Stimulated activated CD4-positive, alpha-beta T cell treated with anti-CD3 and anti-CD28 coated beads, TNF-alpha, amount 100 ng/mL, for 48 hours (primary cell): ENCODE data around the gene AAGAB.
"Not testable (repeated sequence)": the region's sequence is repeated elsewhere in the genome, so short reads cannot be mapped to it uniquely, and the experiment has no call there.

Source experiments
- DNase-seq, 3 donors: peaks; one replicate each; pipeline ENCODE4 v3.0.0-alpha.2; 2020; ENCODE audit warnings: low read depth in 3 of 3

Gene AAGAB

GRCh38 chr15:67254238-67255175 lies at the start of gene AAGAB, which contains the start of gene IQCH:
Gene AAGAB (minus strand): TSS chr15:67254661. CDS start chr15:67254631, 30 bp downstream.
Gene IQCH (plus strand): TSS chr15:67254786. CDS start chr15:67254897, 111 bp downstream.
- DNase-seq: peak; percentile 96 to 98 (median 96)

GRCh38 chr15:67303490-67304363 lies 49.3 kb upstream of the AAGAB start:
- DNase-seq: no peak

DNA sequence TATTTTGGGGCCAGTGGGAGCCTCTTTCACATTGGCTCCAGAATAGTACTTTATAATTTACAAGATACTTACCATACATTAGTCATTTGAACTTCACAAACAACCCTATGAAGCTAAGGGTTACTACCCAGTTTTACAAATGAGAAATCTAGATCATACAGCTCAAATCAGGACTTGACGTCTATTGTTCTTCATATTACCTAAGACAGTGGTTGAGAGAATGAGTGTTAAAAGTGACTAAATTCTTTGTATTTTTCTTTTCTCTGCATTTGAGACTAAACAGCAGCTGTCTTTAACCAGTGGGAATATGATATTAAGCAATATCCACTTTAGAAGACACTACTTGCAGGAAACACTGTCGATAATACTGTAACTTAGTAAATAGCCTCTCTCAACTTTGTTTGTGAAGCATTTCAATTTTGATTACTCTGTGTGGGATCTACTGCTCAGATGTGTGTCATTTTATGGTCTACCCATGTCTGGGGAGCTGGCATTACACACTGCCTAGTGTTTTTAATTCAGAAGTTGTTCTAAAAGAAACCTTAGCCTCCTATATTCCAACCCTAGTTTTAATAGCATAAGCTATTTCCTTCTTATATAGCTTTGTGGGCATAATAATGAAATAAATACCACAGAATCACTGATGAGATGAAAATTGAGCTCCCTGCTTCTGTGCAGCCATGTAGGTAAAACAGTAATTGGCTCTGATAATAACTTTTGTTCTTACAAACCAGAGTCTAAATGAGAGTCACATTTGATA lies 46.0 kb upstream of the AAGAB start:
- DNase-seq: no peak

- DNase-seq: no peak
Observed at GRCh38 chr15:67296684-67297083, 42.2 kb upstream of the AAGAB start.

GRCh38 chr15:67296188-67296587 lies 41.7 kb upstream of the AAGAB start:
- DNase-seq: no peak

- DNase-seq: no peak
Observed at GRCh38 chr15:67290319-67290718, 35.9 kb upstream of the AAGAB start.

GRCh38 chr15:67286400-67286799 lies 31.9 kb upstream of the AAGAB start:
- not testable (repeated sequence) for DNase-seq

DNA sequence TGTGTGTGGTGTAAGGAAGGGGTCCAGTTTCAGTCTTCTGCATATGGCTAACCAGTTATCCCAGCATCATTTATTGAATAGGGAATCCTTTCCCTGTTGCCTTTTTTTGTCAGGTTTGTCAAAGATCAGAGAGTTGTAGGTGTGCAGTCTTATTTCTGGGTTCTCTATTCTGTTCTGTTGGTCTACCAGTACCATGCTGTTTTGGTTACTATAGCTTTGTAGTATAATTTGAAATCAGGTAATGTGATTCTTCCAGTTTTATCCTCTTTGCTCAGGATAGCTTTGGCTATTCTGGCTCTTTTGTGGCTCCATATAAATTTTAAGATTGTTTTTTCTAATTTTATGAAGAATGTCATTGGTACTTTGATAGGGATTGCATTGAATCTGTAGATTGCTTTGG lies 31.2 kb upstream of the AAGAB start:
- not testable (repeated sequence) for DNase-seq

- DNase-seq: no peak
Observed at GRCh38 chr15:67281714-67282113, 27.3 kb upstream of the AAGAB start.

- DNase-seq: no peak
Observed at GRCh38 chr15:67280217-67280616, 25.8 kb upstream of the AAGAB start.

DNA sequence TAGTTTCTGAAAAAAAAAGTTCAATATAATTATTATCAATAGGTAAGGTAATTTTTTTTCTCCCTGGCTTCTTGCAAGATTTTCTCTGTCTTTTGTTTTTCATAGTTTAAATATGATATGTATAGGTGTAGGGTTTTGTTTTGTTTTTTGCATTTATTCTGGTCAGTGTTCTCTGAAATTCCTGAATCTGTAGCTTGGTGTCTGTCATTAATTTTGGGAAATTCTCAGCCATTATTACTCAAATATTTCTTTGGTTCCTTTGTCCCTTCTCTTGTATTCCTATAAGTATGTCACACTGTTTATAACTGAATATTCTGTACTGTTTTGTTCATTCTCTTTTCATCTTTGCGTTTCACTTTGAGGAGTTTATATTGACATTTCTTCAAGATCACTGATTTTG lies 22.2 kb upstream of the AAGAB start:
- DNase-seq: no peak

DNA sequence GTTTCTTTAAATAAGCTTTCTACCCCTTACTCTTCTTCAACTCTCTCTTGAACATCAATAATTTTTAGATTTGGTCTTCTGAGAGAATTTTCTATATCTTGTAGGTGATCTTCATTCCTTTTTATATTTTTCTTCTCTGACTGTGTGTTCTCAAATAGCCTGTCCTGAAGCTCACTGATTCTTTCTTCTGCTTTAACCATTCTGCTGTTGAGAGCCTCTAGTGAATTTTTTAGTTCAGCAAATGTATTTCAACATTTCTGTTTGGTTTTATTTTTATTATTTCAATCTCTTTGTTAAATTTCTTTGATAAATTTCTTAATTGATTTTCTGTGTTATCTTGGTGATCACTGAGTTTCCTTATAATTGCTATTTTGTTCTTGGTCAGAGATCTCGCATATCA lies 19.8 kb upstream of the AAGAB start:
- DNase-seq: no peak

GRCh38 chr15:67267951-67268941 lies 13.8 kb upstream of the AAGAB start:
- DNase-seq: no peak

GRCh38 chr15:67267440-67267839 lies 13.0 kb upstream of the AAGAB start:
- no peak for DNase-seq

DNA sequence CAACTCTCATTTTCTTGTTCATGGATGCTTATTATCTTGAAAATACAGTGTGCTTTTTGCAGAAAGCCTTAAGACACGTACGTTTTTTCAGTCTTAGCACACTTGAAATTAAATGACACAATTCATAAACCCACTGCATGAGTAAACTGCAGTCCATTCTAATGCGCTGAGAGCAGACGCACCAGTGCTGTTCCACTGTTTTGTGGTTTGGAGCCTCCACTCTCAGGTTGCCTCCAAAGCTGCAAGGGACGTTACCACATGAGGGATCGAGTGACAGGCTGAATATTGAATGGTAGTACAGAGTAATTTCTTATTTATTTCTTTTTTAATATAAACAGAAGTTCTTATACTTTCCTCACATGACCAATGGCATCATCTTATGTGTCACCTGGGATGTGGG lies 12.4 kb upstream of the AAGAB start:
- DNase-seq: no peak

DNA sequence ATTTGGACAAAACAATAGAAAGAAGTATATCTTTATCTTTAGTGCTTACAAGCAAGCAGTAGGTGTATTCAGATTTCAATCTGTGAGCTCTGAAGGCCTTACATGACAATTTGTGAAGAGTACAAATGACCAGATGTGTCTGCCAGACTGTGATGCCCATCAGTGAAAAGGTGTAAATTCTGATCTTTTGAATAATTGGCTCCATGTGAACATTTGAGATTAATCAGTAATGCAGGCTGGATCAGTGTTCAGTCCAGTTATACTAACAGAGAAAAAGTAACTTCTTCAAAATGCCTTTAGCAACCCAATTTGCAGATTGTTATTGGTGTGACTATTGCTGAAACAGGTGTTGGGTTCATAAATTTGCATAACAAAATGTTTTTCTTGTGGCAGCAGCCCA lies 5.3 kb upstream of the AAGAB start:
- no peak for DNase-seq

GRCh38 chr15:67259379-67259778 lies 4.9 kb upstream of the AAGAB start:
- DNase-seq: no peak

GRCh38 chr15:67258412-67258811 lies 4.0 kb upstream of the AAGAB start:
- not testable (repeated sequence) for DNase-seq

- no peak for DNase-seq
Observed at GRCh38 chr15:67256051-67256450, 1.6 kb upstream of the AAGAB start.

DNA sequence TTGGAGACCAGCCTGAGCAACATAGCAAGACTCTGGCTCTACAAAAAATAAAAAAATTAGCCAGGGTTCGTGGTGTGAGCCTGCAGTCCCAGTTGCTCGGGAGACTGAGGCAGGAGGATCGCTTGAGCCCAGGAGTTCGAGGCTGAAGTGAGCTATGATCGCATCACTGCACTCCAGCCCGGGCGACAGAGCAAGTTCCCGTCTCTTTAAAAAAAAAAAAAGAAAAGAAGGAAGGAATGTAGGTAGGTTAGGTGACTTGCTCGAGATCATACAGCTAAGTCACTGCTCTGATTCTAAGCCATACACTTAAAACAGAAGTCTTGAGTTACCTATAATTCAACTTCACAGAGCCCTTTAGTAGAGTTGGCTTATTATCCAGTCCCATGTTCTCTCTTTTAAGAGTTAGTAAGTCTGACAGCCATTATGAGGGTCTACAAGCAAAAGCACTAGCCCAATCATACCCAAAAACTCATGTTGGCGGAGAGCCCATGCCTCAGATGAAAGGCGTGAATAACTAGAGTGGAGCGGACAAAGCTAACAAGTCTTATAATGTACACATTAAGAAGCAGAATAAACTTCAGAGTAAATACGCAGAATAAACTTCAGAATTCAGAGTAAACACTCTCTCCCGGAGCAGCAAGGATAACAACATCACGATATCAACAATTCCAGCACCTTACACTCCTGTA lies 768 bp downstream of the AAGAB start:
- no peak for DNase-seq
